Measurements from ENCODE around the gene TXNL4B.
"Not testable (repeated sequence)": the region's sequence is repeated elsewhere in the genome, so short reads cannot be mapped to it uniquely, and the experiment has no call there.

Gene TXNL4B

GRCh38 chr16:72073560-72074230 is 19.7 kb downstream of the TXNL4B start:
- Histone ChIP-seq H3K4me1 (ENCODE audit: control insufficient read depth, insufficient read depth, low read length) (no peaks in the 10 kb centered on the region), H3K36me3 (ENCODE audit: control insufficient read depth, insufficient read depth, low read length) (no peaks in the 10 kb centered on the region), H3K4me3 (ENCODE audit: low read depth, low read length) (no peak overlapping the region), H3K27me3 (ENCODE audit: control insufficient read depth, insufficient read depth, low read length) (no peaks in the 10 kb centered on the region), H3K9me3 (ENCODE audit: control insufficient read depth, insufficient read depth, low read depth, low read length) (no peaks in the 10 kb centered on the region), H3K27ac (ENCODE audit: low read depth, low read length) (no peak overlapping the region), H3K9ac (ENCODE audit: low read length) (no peak overlapping the region)

GRCh38 chr16:72072514-72073342 is 20.7 kb downstream of the TXNL4B start:
- no peak overlapping the region for H3K9ac ChIP-seq (ENCODE audit: low read length)
- no peak overlapping the region for H3K27ac ChIP-seq (ENCODE audit: low read depth, low read length)
- H3K9me3 ChIP-seq (ENCODE audit: control insufficient read depth, insufficient read depth, low read depth, low read length): no peaks in the 10 kb centered on the region
- no peak overlapping the region for H3K4me3 ChIP-seq (ENCODE audit: low read depth, low read length)
- H3K27me3 ChIP-seq (ENCODE audit: control insufficient read depth, insufficient read depth, low read length): no peaks in the 10 kb centered on the region
- no peaks in the 10 kb centered on the region for H3K4me1 ChIP-seq (ENCODE audit: control insufficient read depth, insufficient read depth, low read length)
- no peaks in the 10 kb centered on the region for H3K36me3 ChIP-seq (ENCODE audit: control insufficient read depth, insufficient read depth, low read length)

- Histone ChIP-seq H3K4me3 (ENCODE audit: low read depth, low read length) (no peak overlapping the region), H3K4me1 (ENCODE audit: control insufficient read depth, insufficient read depth, low read length) (no peaks in the 10 kb centered on the region), H3K36me3 (ENCODE audit: control insufficient read depth, insufficient read depth, low read length) (no peaks in the 10 kb centered on the region), H3K9ac (ENCODE audit: low read length) (no peak overlapping the region), H3K27ac (ENCODE audit: low read depth, low read length) (no peak overlapping the region), H3K9me3 (ENCODE audit: control insufficient read depth, insufficient read depth, low read depth, low read length) (no peaks in the 10 kb centered on the region), H3K27me3 (ENCODE audit: control insufficient read depth, insufficient read depth, low read length) (no peaks in the 10 kb centered on the region)
These were observed 24.5 kb downstream of the TXNL4B start for GRCh38 chr16:72068930-72069329.

DNA sequence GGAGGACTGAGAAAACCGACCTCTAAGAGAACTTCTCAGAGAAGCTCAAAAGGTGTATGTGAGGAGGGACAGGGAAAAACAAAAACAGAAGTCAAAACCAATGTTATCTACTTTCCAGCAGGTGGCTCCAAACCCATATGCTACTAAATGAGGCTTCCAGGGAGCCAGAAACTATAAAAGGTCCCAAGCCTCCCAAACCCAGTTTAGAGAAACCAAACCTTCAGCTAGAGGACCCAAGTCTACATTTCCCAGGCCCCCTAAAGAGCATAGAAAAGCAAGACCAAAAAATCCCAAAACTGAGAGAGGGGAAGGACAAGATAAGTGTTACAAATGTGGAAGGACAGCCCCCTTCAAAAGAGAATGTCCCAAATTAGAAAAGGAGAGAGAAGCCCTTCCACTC is 26.7 kb downstream of the TXNL4B start:
- Histone ChIP-seq H3K4me3 (ENCODE audit: low read depth, low read length) (no peak overlapping the region), H3K4me1 (ENCODE audit: control insufficient read depth, insufficient read depth, low read length) (no peaks in the 10 kb centered on the region), H3K27ac (ENCODE audit: low read depth, low read length) (no peak overlapping the region), H3K36me3 (ENCODE audit: control insufficient read depth, insufficient read depth, low read length) (no peaks in the 10 kb centered on the region), H3K9me3 (ENCODE audit: control insufficient read depth, insufficient read depth, low read depth, low read length) (no peaks in the 10 kb centered on the region), H3K27me3 (ENCODE audit: control insufficient read depth, insufficient read depth, low read length) (no peaks in the 10 kb centered on the region), H3K9ac (ENCODE audit: low read length) (no peak overlapping the region)

DNA sequence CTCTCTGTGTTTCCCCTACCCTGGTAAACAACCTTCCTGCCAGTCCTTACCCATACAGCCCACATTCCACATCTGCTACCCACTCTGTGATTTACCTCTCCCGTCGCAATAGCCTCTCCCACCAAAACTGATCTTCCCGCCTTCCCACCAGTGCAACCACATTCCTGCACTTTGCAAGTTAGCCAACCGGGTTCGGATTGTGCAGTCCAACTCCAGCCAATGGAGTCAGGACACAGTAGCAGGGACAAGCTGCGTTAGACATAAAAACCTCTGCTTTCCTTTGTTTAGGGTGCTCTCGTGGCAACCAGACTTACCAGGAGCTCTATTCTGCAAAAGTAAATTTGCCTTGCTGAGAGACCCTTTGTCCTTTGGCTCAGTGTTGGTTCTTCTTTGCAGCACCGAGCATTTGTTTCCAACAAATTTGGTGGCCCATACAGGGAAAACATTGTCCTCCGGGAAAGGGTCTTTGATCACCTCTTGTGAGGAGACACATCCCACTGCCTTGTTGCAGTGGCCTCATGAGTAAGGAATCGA is 29.0 kb downstream of the TXNL4B start:
- Histone ChIP-seq H3K4me3 (ENCODE audit: low read depth, low read length) (no peak overlapping the region), H3K9me3 (ENCODE audit: control insufficient read depth, insufficient read depth, low read depth, low read length) (no peaks in the 10 kb centered on the region), H3K9ac (ENCODE audit: low read length) (no peak overlapping the region), H3K36me3 (ENCODE audit: control insufficient read depth, insufficient read depth, low read length) (no peaks in the 10 kb centered on the region), H3K4me1 (ENCODE audit: control insufficient read depth, insufficient read depth, low read length) (no peaks in the 10 kb centered on the region), H3K27me3 (ENCODE audit: control insufficient read depth, insufficient read depth, low read length) (no peaks in the 10 kb centered on the region), H3K27ac (ENCODE audit: low read depth, low read length) (no peak overlapping the region)

DNA sequence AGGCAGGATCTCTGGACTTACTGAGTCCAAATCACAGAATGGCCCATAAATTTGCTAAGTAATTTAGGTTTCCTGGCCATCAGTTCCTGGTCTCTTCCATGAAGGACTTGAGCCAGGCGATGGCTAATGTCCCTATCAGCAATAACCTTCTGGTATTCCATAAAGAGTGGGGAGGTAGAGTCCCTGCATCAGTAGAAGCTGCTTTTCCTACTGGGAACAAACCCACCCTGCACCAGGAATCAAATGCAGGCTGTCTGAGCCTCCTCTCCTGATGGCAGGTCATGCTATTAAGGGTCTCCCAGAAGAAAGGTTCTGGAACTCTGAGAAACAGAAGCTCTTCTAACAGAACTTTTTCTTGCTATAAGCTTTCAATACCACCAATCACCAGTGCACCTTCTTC is 31.9 kb downstream of the TXNL4B start:
- no peak overlapping the region for H3K4me3 ChIP-seq (ENCODE audit: low read depth, low read length)
- no peaks in the 10 kb centered on the region for H3K27me3 ChIP-seq (ENCODE audit: control insufficient read depth, insufficient read depth, low read length)
- H3K36me3 ChIP-seq (ENCODE audit: control insufficient read depth, insufficient read depth, low read length): no peaks in the 10 kb centered on the region
- H3K27ac ChIP-seq (ENCODE audit: low read depth, low read length): no peak overlapping the region
- no peaks in the 10 kb centered on the region for H3K9me3 ChIP-seq (ENCODE audit: control insufficient read depth, insufficient read depth, low read depth, low read length)
- H3K9ac ChIP-seq (ENCODE audit: low read length): no peak overlapping the region
- H3K4me1 ChIP-seq (ENCODE audit: control insufficient read depth, insufficient read depth, low read length): no peaks in the 10 kb centered on the region

- H3K9me3 ChIP-seq (ENCODE audit: control insufficient read depth, insufficient read depth, low read depth, low read length): no peaks in the 10 kb centered on the region
- no peaks in the 10 kb centered on the region for H3K4me1 ChIP-seq (ENCODE audit: control insufficient read depth, insufficient read depth, low read length)
These were observed 33.0 kb downstream of the TXNL4B start for GRCh38 chr16:72060405-72060804.

DNA sequence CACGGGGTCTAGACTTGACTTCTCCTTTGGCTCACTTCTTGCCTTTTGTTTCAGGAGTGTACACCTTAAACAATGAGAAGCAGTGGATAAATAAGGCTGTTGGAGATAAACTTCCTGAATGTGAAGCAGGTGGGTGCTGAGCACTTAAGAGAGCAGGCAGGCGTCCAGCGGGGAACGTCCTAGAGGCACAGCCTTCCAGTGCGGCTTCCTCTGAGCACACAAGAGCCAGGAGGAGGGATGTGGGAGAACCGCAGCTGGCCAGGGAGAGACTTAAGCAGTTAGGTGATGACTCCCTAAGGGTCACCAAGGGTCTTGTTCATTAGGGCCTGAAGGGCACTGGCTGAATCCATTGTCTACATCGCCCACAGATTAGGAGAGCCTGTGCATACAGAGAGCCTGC is 34.4 kb downstream of the TXNL4B start:
- H3K4me1 ChIP-seq (ENCODE audit: control insufficient read depth, insufficient read depth, low read length); H3K27me3 ChIP-seq (ENCODE audit: control insufficient read depth, insufficient read depth, low read length); H3K4me3 ChIP-seq (ENCODE audit: low read depth, low read length); H3K27ac ChIP-seq (ENCODE audit: low read depth, low read length); H3K9me3 ChIP-seq (ENCODE audit: control insufficient read depth, insufficient read depth, low read depth, low read length); H3K9ac ChIP-seq (ENCODE audit: low read length); H3K36me3 ChIP-seq (ENCODE audit: control insufficient read depth, insufficient read depth, low read length): not testable (repeated sequence)

More at GRCh38 chr16:72060405-72060804, 33.0 kb downstream of the TXNL4B start:
- H3K4me3 ChIP-seq (ENCODE audit: low read depth, low read length): no peak overlapping the region
- H3K27ac ChIP-seq (ENCODE audit: low read depth, low read length): no peak overlapping the region
- H3K27me3 ChIP-seq (ENCODE audit: control insufficient read depth, insufficient read depth, low read length): no peaks in the 10 kb centered on the region
- no peaks in the 10 kb centered on the region for H3K36me3 ChIP-seq (ENCODE audit: control insufficient read depth, insufficient read depth, low read length)
- no peak overlapping the region for H3K9ac ChIP-seq (ENCODE audit: low read length)

GRCh38 chr16:72057313-72057712 is 36.1 kb downstream of the TXNL4B start:
- H3K36me3 ChIP-seq (ENCODE audit: control insufficient read depth, insufficient read depth, low read length); H3K9me3 ChIP-seq (ENCODE audit: control insufficient read depth, insufficient read depth, low read depth, low read length); H3K27ac ChIP-seq (ENCODE audit: low read depth, low read length); H3K9ac ChIP-seq (ENCODE audit: low read length); H3K4me1 ChIP-seq (ENCODE audit: control insufficient read depth, insufficient read depth, low read length); H3K4me3 ChIP-seq (ENCODE audit: low read depth, low read length); H3K27me3 ChIP-seq (ENCODE audit: control insufficient read depth, insufficient read depth, low read length): not testable (repeated sequence)

DNA sequence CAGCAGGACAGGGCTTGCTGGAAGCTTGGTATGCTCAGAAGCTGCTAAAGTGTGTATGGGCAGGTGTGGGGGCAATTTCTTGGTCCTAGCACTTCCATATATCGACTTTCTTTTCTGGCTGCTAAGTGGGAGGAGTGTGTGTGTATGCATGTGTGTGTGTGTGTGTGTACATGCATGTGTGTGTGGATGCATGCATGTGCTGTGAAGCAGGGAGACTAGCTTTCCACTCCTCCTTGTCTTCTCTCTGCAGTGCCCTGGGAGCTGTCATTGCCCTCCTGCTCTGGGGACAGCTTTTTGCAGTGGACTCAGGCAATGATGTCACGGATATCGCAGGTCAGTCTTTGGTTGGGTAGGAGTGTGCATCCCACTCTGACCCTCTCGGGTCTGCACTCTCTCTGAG is 37.5 kb downstream of the TXNL4B start:
- H3K9ac ChIP-seq (ENCODE audit: low read length): no peak overlapping the region
- no peak overlapping the region for H3K27ac ChIP-seq (ENCODE audit: low read depth, low read length)
- H3K4me1 ChIP-seq (ENCODE audit: control insufficient read depth, insufficient read depth, low read length): no peaks in the 10 kb centered on the region
- H3K4me3 ChIP-seq (ENCODE audit: low read depth, low read length): no peak overlapping the region
- H3K9me3 ChIP-seq (ENCODE audit: control insufficient read depth, insufficient read depth, low read depth, low read length): no peaks in the 10 kb centered on the region
- no peaks in the 10 kb centered on the region for H3K36me3 ChIP-seq (ENCODE audit: control insufficient read depth, insufficient read depth, low read length)
- no peaks in the 10 kb centered on the region for H3K27me3 ChIP-seq (ENCODE audit: control insufficient read depth, insufficient read depth, low read length)

GRCh38 chr16:72054254-72054847 is 39.1 kb downstream of the TXNL4B start, which contains the start of gene HP:
HP (plus strand) TSS chr16:72054505; CDS start chr16:72054653, 148 bp downstream.
- not testable (repeated sequence) for H3K4me3 ChIP-seq (ENCODE audit: low read depth, low read length); H3K9me3 ChIP-seq (ENCODE audit: control insufficient read depth, insufficient read depth, low read depth, low read length); H3K9ac ChIP-seq (ENCODE audit: low read length); H3K27ac ChIP-seq (ENCODE audit: low read depth, low read length); H3K4me1 ChIP-seq (ENCODE audit: control insufficient read depth, insufficient read depth, low read length); H3K27me3 ChIP-seq (ENCODE audit: control insufficient read depth, insufficient read depth, low read length); H3K36me3 ChIP-seq (ENCODE audit: control insufficient read depth, insufficient read depth, low read length)

Measured in HUES6 (cell line).